ENCODE measurements around the gene RLN3.

GRCh38 chr19:14052470-14052869, 24.5 kb downstream of the RLN3 start:
- TF ChIP-seq POLR2A (IDR thresholded peaks at IDR 0.05; ENCODE audit: low read length) (no peak), GATA1 (IDR thresholded peaks at IDR 0.05; ENCODE audit: low read depth, low read length) (no peak)

Data from erythroblast (primary cell).